HepG2 (cell line): ENCODE measurements around the gene AMIGO1. TPM values are rescaled to one million over a fixed set of nuclear protein-coding genes. Genes with fewer than 3 reads are reported as not detected.

Experiments
- ATAC-seq: fragments of 200-7000 bp; cut with Tn5 transposase; 3 replicates; pipeline ENCODE4 v1.9.1; 2020; ENCODE audit warnings: mild to moderate bottlenecking, moderate library complexity
- BruUV-seq: library from RNA; stranded (reverse); fragments of 400-500 nt; replicated peaks from 2 replicates; lab custom pipeline; 2021; lab: Mats Ljungman, UMichigan
- CTCF ChIA-PET: fragments of 300-600 bp; formaldehyde crosslinking; extraction: SDS; loops from one replicate; lab custom pipeline; 2021; ENCODE audit warnings: low total read pairs, inconsistent platforms, low intra/inter-chr PET ratio; lab: Yijun Ruan, JAX
- POLR2A ChIA-PET: fragments of 350-600 bp; sonication (Branson Sonifier 250); formaldehyde crosslinking; loops from one replicate; lab custom pipeline; 2020; ENCODE audit warnings: antibody characterized with exemption, inconsistent platforms; lab: Yijun Ruan, JAX
- DNase-seq: peaks from one replicate; pipeline ENCODE4 v3.0.0-alpha.2; 2015; ENCODE audit warnings: low spot score
- FAIRE-seq: peaks from 3 replicates; lab custom pipeline; 2011; peaks lifted over from hg19 to GRCh38; lab: Jason Lieb, UNC
- H2AFZ ChIP-seq: one replicate; pipeline ENCODE4 v1.6.1; 2011; ENCODE audit warnings: low read length, inconsistent platforms
- H3K27ac ChIP-seq: fragments of 300-600 bp; 3 replicates; pipeline ENCODE4 v1.8.0; 2011; ENCODE audit warnings: mixed run types, mild to moderate bottlenecking, mixed read lengths, low read length, inconsistent platforms; ENCODE audit not compliant: insufficient read depth; ENCODE audit errors: extremely low read length
- H3K27me3 ChIP-seq, 2 experiments: fragments of 200-600 bp in 1 of 2; 2 replicates in 1 of 2; 3 replicates in 1 of 2; pipeline versions ENCODE4 v1.6.0 to v1.8.0; 2011; ENCODE audit warnings: low read length in 2 of 2, mild to moderate bottlenecking in 2 of 2, moderate library complexity in 2 of 2, inconsistent platforms in 1 of 2; ENCODE audit not compliant: insufficient read depth in 2 of 2, control insufficient read depth in 1 of 2
- H3K36me3 ChIP-seq, 2 experiments: fragments of 200-600 bp in 1 of 2; replicated peaks in 1 of 2; 2 replicates in 1 of 2; 3 replicates in 1 of 2; pipeline versions ENCODE4 v1.5.1 to v1.8.0; 2011; ENCODE audit warnings: low read length in 2 of 2, inconsistent platforms in 1 of 2; ENCODE audit not compliant: insufficient read depth in 2 of 2, control insufficient read depth in 1 of 2
- H3K4me1 ChIP-seq: 2 replicates; pipeline ENCODE4 v1.5.1; 2012; ENCODE audit warnings: low read length, inconsistent platforms; ENCODE audit not compliant: insufficient read depth
- H3K4me2 ChIP-seq: 2 replicates; pipeline ENCODE4 v1.6.0; 2011; ENCODE audit warnings: low read depth, low read length, inconsistent platforms
- H3K4me3 ChIP-seq, 3 experiments: fragments of 200-600 bp in 1 of 3; sonication (generic), shearing (Covaris generic) in 1 of 3; replicated peaks in 1 of 3; 2 replicates each; pipeline ENCODE4 v1.5.1; 2011 to 2016; ENCODE audit warnings: low read length in 3 of 3, inconsistent platforms in 2 of 3, low read depth in 2 of 3, mild to moderate bottlenecking in 2 of 3, control low read depth in 1 of 3, mixed read lengths in 1 of 3; ENCODE audit not compliant: insufficient read depth in 1 of 3
- H3K79me2 ChIP-seq: one replicate; pipeline ENCODE4 v1.6.1; 2011; ENCODE audit warnings: low read length, inconsistent platforms; ENCODE audit not compliant: insufficient read depth
- H3K9ac ChIP-seq: 2 replicates; pipeline ENCODE4 v1.6.0; 2011; ENCODE audit warnings: mild to moderate bottlenecking, low read depth, low read length, inconsistent platforms; ENCODE audit not compliant: insufficient read depth
- H3K9me3 ChIP-seq: 2 replicates; pipeline ENCODE4 v1.5.1; 2012; ENCODE audit warnings: mild to moderate bottlenecking, low read length
- H4K20me1 ChIP-seq: 2 replicates; pipeline ENCODE4 v1.6.0; 2011; ENCODE audit warnings: inconsistent platforms, mild to moderate bottlenecking, low read length, moderate library complexity; ENCODE audit not compliant: insufficient read depth
- FOXC1 ChIP-seq: sonication (generic); formaldehyde crosslinking; IDR thresholded peaks from 2 replicates; pipeline ENCODE4 v1.8.0; 2022; ENCODE audit warnings: mild to moderate bottlenecking, missing genetic modification reagents, borderline replicate concordance
- GFI1 ChIP-seq: sonication (generic); formaldehyde crosslinking; IDR thresholded peaks from 2 replicates; pipeline ENCODE4 v1.5.0; 2020; ENCODE audit warnings: missing genetic modification reagents, mild to moderate bottlenecking, borderline replicate concordance
- HNF4A ChIP-seq: sonication (generic); formaldehyde crosslinking; IDR thresholded peaks from 2 replicates; pipeline ENCODE4 v1.4.0; 2020; ENCODE audit warnings: missing genetic modification reagents
- NCOR1 ChIP-seq: fragments of 200-600 bp; sonication (generic); IDR thresholded peaks from 2 replicates; pipeline ENCODE4 v1.7.0; 2017; ENCODE audit warnings: antibody characterized with exemption, low read length, borderline replicate concordance
- RARA ChIP-seq: IDR thresholded peaks from 2 replicates; pipeline ENCODE4 v1.6.1; 2016; ENCODE audit warnings: missing genetic modification reagents, missing compliant biosample characterization
- REST ChIP-seq, 2 experiments: IDR thresholded peaks; 2 replicates each; pipeline ENCODE4 v1.6.1; 2011 to 2012; ENCODE audit warnings: low read length in 2 of 2, borderline replicate concordance in 1 of 2, low read depth in 1 of 2, mild to moderate bottlenecking in 1 of 2, moderate library complexity in 1 of 2
- SOX13 ChIP-seq, 3 experiments: fragments of 450-650 bp in 1 of 3; sonication (generic) in 1 of 3; formaldehyde crosslinking in 1 of 3; IDR thresholded peaks in 2 of 3; conservative IDR thresholded peaks in 1 of 3; 2 replicates each; pipeline versions ENCODE4 v1.5.0 to v1.6.1; 2016 to 2020; ENCODE audit warnings: antibody characterized with exemption in 1 of 3, mild to moderate bottlenecking in 1 of 3, missing compliant biosample characterization in 1 of 3, missing genetic modification reagents in 1 of 3, moderate library complexity in 1 of 3
- SOX5 ChIP-seq: IDR thresholded peaks from 2 replicates; pipeline ENCODE4 v1.6.1; 2016; ENCODE audit warnings: borderline replicate concordance
- SOX6 ChIP-seq, 2 experiments: fragments of 450-650 bp in 1 of 2; sonication (generic) in 1 of 2; formaldehyde crosslinking in 1 of 2; IDR thresholded peaks; 2 replicates each; pipeline versions ENCODE4 v1.4.0 to v1.6.1; 2017 to 2020; ENCODE audit warnings: antibody characterized with exemption in 1 of 2, mild to moderate bottlenecking in 1 of 2, missing genetic modification reagents in 1 of 2
- TARDBP ChIP-seq: sonication (generic); formaldehyde crosslinking; IDR thresholded peaks from 2 replicates; pipeline ENCODE4 v1.8.0; 2022; ENCODE audit warnings: mild to moderate bottlenecking, missing genetic modification reagents
- TCF7 ChIP-seq: sonication (generic); IDR thresholded peaks from 2 replicates; pipeline ENCODE4 v1.6.1; 2016; ENCODE audit warnings: antibody characterized with exemption, low read depth
- TEAD3 ChIP-seq: optimal IDR thresholded peaks from 2 replicates; pipeline ENCODE3; 2016; ENCODE audit warnings: borderline replicate concordance
- U2AF2 ChIP-seq: fragments of 200-400 bp; formaldehyde crosslinking; IDR thresholded peaks from 2 replicates; pipeline ENCODE4 v1.6.1; 2017; ENCODE audit warnings: low read depth, mild to moderate bottlenecking, low read length
- ZNF34 ChIP-seq: sonication (generic); formaldehyde crosslinking; IDR thresholded peaks from 2 replicates; pipeline ENCODE4 v1.4.0; 2020; ENCODE audit warnings: mild to moderate bottlenecking, missing genetic modification reagents, borderline replicate concordance
- ZNF362 ChIP-seq: sonication (generic); formaldehyde crosslinking; IDR thresholded peaks from 2 replicates; pipeline ENCODE4 v1.4.0; 2020; ENCODE audit warnings: missing genetic modification reagents, mild to moderate bottlenecking, borderline replicate concordance
- ZNF496 ChIP-seq: sonication (generic); formaldehyde crosslinking; IDR thresholded peaks from 2 replicates; pipeline ENCODE4 v1.8.1; 2023; ENCODE audit warnings: mild to moderate bottlenecking, moderate library complexity, missing genetic modification reagents; ENCODE audit not compliant: insufficient replicate concordance
- ZNF644 ChIP-seq: IDR thresholded peaks from 2 replicates; pipeline ENCODE4 v1.6.1; 2016; ENCODE audit warnings: low read depth
- WGBS: methylation state at CpG from one replicate; pipeline ENCODE4 v1.1.6; 2017; ENCODE audit warnings: low lambda C conversion rate; 5-methylcytosine and 5-hydroxymethylcytosine counted together
- in situ Hi-C: cut with HindIII; loops from 2 replicates; pipeline ENCODE4 v1.10.0; 2017; ENCODE audit warnings: low pct_unique_long_range_greater_than_20kb; ENCODE audit not compliant: extremely low pct_ligation_motif_present
- intact Hi-C: fragments of 100-400 bp; cut with micrococcal nuclease; formaldehyde crosslinking; loops from one replicate; pipeline ENCODE4 v1.10.0; 2022; ENCODE audit not compliant: unreplicated experiment
- polyA plus RNA-seq, 8 experiments: library from polyadenylated mRNA; depleted of rRNA in 3 of 8; stranded (reverse) in 7 of 8; unstranded in 1 of 8; fragments of >200 nt; fragmentation: Illumina TruSeq in 4 of 8; extraction: Trizol in 4 of 8; gene quantifications; 2 replicates each; pipeline versions ENCODE4 v1.2.1 to v1.2.3, GENCODE V29; 2011 to 2016; ENCODE audit warnings: low read depth in 4 of 8, missing spikeins in 1 of 8, mixed read lengths in 1 of 8; ENCODE audit not compliant: insufficient read depth in 1 of 8
- total RNA-seq, 5 experiments: library from RNA; depleted of rRNA; stranded (reverse); fragments of >200 nt; fragmentation: Illumina TruSeq; extraction: Trizol; gene quantifications; 2 replicates each; pipeline ENCODE4 v1.2.3, GENCODE V29; 2016; ENCODE audit warnings: low read depth in 1 of 5

AMIGO1 gene
- total and polyA plus RNA-seq, 2 of the 13 experiments (the other 11 are each of a cell fraction or from before 2014, with no cell fraction given), result 0.40 to 1.3 TPM

GRCh38 chr1:109457819-109458218 lies 51.7 kb downstream of the AMIGO1 start:
- ATAC-seq, result no peak; the same call in 2 of the 3 replicates
- peaks cover 14% of the 10 kb centered on the region for H3K4me1 ChIP-seq
- intact Hi-C loops, result no loop called here
- no peaks in the 10 kb centered on the region for H4K20me1 ChIP-seq
- peaks cover 0 to 6% of the 10 kb centered on the region in 2 experiments; a peak in 1 of 5 replicates for H3K27me3 ChIP-seq
- no peak overlapping the region for H3K9ac ChIP-seq
- peak overlapping the region; percentile 60 for H3K4me2 ChIP-seq
- no peak for FAIRE-seq
- peak; percentile 23 for DNase-seq
- no peak overlapping the region for H2AFZ ChIP-seq
- no peak overlapping the region for H3K27ac ChIP-seq
- H3K79me2 ChIP-seq, result no peaks in the 10 kb centered on the region
- no peak overlapping the region for H3K4me3 ChIP-seq
- CTCF ChIA-PET, result no interaction called here
- WGBS, result 0% methylated on average over 4 of the region's 4 CpGs
- BruUV-seq, result no TSS peak
- peaks cover 9% of the 10 kb centered on the region; the same call in 1 of the 2 replicates for H3K9me3 ChIP-seq
- H3K36me3 ChIP-seq, result no peaks in the 10 kb centered on the region
- TF ChIP-seq NCOR1 (no peak), ZNF34 (no peak), SOX5 (no peak), SOX13 (IDR thresholded peaks at IDR 0.05) (no peak), SOX13 (CRISPR knock-in tag; conservative IDR thresholded peaks at IDR 0.05 in 1 of 2, IDR thresholded peaks at IDR 0.05 in 1 of 2) (peak in 1 of 2 experiments; percentile 77; a peak in 2 of 4 replicates), RARA (peak; percentile 24; the same call in 1 of the 2 replicates), SOX6 (IDR thresholded peaks at IDR 0.05) (no peak), SOX6 (CRISPR knock-in tag; IDR thresholded peaks at IDR 0.05) (peak; percentile 59), TARDBP (CRISPR knock-in tag) (no peak), FOXC1 (CRISPR knock-in tag) (no peak), ZNF644 (CRISPR knock-in tag) (peak; percentile 59; the same call in 1 of the 2 replicates), ZNF362 (CRISPR knock-in tag) (peak; percentile 67; the same call in 1 of the 2 replicates), TEAD3 (peak; percentile 27), HNF4A (CRISPR knock-in tag) (peak; percentile 35; the same call in 1 of the 2 replicates), REST (IDR thresholded peaks at IDR 0.05; ENCODE audit: borderline replicate concordance in 1 of 2, low read depth in 1 of 2, low read length in 2 of 2) (no peak), GFI1 (0 out of 2 replicates have a peak, but pooled peaks have one; percentile 48), ZNF496 (no peak), TCF7 (0 out of 2 replicates have a peak, but pooled peaks have one; percentile 9), U2AF2 (no peak)
- POLR2A ChIA-PET, result interaction anchor here (1.0 kb wide), 1 partner anchor 32 kb away, joined by 5 read pairs; the partner anchor contains the start of gene PSMA5
- in situ Hi-C loops, result no loop called here
